GM18517 (cell line): Measurements from ENCODE around the gene FBXL17.

ENCODE experiments used
- ATAC-seq: cut with Tn5 transposase; IDR thresholded peaks from one replicate; pipeline ENCODE4 v1.9.1; 2021; ENCODE audit warnings: mild to moderate bottlenecking, moderate library complexity; ENCODE audit not compliant: unreplicated experiment

Gene FBXL17

GRCh38 chr5:107959573-107960279, 422.2 kb downstream of the FBXL17 start:
- no peak for ATAC-seq

GRCh38 chr5:107958861-107959260, 423.0 kb downstream of the FBXL17 start:
- ATAC-seq = no peak

GRCh38 chr5:107958432-107958831, 423.5 kb downstream of the FBXL17 start:
- ATAC-seq = no peak

DNA sequence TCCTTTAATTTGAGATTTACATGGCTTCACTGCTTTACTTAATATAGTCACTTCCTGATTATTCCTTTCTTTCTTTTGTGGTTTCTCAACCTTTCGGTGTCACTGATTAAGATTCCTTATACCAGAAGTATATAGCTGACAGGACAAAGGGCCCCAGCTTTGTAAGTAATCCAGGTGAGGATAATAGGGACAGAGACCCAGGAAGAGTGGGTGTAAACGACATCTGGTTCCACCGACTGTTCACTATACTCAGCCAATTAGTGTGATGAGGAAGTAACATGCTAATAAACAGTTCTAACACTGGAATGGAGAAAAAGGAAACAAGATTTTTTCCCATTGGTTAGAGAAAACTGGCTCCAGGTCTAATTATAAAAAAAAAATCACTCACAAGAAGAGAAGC, 424.8 kb downstream of the FBXL17 start:
- no peak for ATAC-seq

- ATAC-seq = no peak
Measured at GRCh38 chr5:107955321-107955720, 426.6 kb downstream of the FBXL17 start.

- no peak for ATAC-seq
Measured at GRCh38 chr5:107954254-107954653, 427.6 kb downstream of the FBXL17 start.

- no peak for ATAC-seq
Measured at GRCh38 chr5:107952450-107952849, 429.4 kb downstream of the FBXL17 start.

DNA sequence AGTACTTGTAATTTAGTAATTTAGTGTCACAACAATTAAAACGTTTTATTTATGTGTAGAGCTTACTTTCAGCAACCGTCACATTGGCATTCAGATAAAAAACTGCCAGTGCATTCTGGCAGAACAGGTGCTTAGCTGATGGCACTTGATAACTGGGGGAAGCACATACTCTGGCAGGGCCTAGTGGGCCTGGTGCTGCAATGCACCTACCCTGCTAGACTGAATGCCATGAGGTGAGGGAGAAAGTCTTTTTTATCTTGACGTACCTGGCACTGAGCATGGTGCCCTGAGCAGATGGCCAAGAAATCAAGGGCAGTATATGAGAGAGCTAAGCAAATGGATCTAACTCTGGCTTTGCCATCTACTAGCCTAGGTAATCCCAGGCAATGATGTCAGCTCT, 430.6 kb downstream of the FBXL17 start:
- ATAC-seq = no peak

GRCh38 chr5:107950776-107951175, 431.1 kb downstream of the FBXL17 start:
- ATAC-seq = no peak

DNA sequence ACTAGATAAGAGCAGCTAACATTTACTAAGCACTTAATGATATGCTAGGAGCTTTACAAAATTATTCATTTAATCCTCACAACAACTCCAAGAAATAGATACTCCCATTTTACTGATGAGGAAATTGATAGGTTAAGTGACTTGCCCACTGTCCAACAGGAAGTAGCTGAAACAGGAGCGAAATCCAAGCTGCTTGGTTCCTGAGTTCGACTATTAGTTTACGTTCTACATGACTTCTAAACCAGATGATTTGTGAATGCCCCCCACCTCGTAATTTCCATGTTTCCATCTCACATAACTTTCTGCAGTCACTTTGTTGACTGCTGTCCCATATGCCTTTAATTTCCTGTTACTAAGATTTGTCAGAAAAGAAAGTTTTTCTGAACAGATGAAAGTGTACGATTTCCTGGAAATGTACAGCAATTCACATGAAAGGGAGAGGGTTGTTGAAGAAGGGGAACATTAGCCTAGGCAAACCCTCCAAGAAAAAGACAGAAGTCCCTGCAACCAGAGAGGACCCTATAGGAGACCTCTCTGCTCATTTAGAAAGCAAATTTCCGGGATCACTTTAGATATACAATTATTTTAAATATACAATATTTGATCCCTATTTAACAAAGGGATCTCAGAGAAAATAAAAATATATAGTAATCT, 432.1 kb downstream of the FBXL17 start:
- ATAC-seq = no peak

DNA sequence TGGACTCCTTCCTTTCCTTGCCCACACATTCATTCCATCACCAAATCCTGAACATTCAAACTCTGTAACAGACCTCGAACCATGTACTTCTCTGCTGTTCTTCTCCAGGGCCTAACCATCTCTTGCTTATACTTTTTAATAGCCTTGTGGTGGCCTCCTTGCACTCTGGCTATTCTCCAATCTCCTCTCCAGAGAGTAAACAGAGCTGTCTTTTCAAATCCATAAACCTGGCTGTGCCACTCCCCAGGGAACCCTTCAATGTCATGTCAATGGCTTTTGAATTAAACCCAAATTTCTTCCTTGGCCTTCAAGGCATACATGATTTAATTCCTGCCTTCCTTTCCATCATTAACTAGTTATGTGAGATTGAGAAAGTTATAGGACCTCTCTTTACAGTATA, 433.5 kb downstream of the FBXL17 start:
- ATAC-seq = no peak

GRCh38 chr5:107945061-107945460, 436.8 kb downstream of the FBXL17 start:
- ATAC-seq = no peak

DNA sequence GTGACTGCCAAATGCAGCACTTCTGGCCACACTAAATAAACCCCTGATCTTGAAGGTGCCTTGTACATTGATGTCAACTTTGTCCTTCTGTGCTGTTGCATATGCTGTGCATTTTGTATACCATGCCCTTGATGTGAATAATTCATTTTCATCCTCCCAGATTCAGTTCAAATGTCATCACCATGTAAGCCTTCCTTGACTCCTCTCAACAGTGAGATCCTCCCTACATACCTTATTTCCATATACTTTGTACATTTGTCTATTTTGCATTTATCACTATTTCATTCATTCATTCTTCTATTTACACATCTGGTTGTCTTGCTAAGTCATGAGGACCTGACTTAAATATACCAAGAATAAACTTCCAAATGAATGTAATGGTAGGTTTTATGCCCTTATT, 438.0 kb downstream of the FBXL17 start:
- ATAC-seq = no peak

DNA sequence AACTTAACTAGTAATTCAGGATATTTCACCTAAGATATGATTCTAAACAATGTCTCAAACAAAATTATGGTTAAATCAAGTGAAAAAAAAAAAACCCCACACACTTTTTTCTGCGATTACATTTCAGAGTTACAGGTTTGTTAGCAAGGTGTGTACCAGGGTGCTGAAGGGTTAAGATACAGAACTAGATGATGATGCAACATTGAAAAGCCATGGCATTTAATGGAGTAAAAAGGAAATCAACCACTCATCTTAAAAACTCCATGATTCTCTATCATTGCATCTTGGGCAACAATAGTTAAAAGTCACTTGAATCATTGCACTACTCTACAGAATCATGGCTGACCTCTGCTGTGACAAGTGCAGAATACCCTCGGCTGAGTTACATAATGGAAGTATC, 440.9 kb downstream of the FBXL17 start:
- ATAC-seq = no peak

DNA sequence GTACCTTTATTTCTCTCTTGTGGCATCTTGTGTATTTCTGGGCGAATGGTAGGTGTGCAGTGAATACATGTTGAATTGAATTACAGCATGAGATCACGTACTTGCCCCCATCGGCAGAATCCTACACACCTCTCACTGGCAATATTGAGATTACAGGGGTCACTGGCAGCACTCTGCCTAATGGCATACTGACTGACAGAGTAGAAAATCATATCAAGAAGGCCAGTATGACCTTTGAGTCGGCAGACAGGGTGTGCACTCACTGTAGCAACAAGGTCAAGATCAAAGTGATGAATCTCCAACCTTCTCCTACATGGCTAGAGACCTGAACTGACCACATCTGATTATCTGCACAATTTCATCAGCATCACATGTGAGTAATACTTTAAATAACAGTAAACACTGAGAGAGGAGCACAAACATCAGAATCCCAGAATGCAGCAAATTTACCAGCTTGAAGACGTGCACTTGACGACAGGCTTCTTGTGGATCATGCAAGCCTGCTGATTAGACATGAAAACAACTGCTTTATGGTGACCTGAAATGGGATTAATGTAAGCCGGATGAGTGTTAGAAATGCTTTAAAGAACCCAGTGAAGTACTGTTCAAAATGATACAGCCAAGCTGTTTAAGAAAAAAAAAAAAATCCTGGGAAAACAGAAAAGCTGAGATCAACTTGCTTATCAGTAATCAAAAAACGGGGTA, 444.1 kb downstream of the FBXL17 start:
- no peak for ATAC-seq

- ATAC-seq = no peak
Measured at GRCh38 chr5:107937204-107937603, 444.7 kb downstream of the FBXL17 start.

- no peak for ATAC-seq
Measured at GRCh38 chr5:107936515-107936914, 445.4 kb downstream of the FBXL17 start.

DNA sequence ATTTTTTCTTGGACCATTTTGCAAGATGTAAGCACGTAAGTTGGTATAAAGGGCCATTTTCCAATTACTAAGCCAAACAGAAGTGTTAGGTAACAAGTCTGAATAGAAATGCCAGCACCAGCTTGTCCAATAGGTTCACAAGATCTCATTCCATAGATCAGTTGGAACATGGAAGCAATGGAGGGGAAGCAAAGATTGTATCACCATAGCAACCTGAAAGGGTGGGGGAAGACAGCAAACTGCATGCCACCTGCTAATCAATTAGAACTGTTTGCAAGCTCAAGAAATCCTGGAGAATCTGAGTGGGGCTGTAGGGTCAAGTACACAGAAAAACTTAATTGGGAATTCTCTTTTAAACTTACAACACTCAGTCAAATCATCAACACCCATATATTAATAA, 446.3 kb downstream of the FBXL17 start:
- no peak for ATAC-seq

DNA sequence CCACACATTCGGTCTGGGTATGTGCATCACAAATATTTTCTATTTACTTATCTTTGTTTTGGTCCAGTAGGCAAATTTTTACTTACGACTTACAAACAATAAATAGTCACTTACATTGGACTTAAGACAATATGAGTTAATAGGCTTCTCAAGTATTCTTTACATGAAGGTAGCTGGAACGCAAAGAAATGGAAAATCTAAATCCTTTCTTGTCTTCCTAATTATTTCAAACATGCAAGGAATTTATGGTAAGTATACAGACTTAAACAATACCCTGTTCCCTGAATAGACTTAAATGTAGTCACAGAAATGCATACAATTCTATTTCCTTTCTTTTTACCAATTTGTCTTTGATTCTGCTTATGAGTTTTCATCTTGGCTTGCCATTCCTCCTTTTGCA, 448.6 kb downstream of the FBXL17 start:
- ATAC-seq = no peak

DNA sequence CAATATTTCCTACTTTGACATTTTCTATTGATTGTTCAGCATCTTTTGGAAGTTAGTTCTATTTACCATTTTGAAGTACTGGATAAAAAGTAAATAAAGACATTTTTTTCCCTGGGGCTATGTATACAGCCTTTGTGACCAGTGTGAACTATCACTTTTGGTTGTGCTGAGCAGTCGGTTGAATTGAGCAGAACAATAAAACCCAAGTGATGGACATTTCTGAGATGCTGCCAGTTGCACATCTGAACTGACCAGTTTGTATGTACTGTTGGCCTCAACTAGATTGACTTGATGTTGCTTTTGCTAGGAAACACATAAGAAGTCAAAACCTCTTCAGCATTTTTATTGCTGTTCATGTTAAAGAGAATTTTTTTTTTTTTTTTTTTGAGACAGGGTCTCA, 451.0 kb downstream of the FBXL17 start:
- no peak for ATAC-seq

GRCh38 chr5:107930092-107930491, 451.8 kb downstream of the FBXL17 start:
- no peak for ATAC-seq

GRCh38 chr5:107929080-107929479, 452.8 kb downstream of the FBXL17 start:
- no peak for ATAC-seq
